HG03139 (cell line): ENCODE measurements around the gene HOXC13.
A peak's percentile ranks its signal among the peaks of the same experiment; 100 is the strongest.

Experiments
- ATAC-seq: cut with Tn5 transposase; IDR thresholded peaks from one replicate; pipeline ENCODE4 v1.9.1; 2021; ENCODE audit not compliant: unreplicated experiment

HOXC13 gene

DNA sequence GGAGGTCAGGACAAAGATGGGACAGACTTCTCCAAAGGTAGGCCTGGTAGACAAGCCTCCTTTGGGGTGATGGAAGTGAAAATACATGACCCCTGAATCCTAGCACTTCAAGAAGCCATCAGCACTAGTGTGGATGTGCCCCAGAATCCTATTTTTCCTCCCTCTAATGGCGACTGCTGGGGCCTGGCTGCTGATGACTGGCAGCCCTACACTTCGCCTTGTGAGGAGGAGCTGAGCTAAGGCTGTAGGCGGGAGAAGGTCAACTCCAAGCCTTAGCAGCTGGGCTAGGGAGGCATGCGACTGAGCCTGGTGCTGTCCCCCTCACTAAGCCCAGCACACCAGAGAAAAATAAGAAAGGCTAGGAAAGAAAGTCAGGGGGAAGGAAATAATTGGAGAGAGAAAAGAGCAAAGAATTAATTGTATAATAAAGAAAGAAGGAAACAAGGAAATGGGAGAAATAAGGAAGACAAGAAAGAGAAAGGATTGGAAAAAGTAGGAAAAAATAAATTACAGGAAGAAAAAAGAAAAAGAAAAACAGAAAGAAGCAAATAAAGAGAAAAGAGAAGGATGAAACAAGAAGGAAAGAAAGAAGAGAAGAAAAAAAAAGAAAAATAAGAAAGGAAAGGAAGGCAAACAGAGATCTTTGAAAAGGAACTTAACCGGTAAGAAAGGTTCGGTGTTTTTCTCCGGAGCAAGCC, 41.6 kb downstream of the HOXC13 start:
- ATAC-seq, result no peak

DNA sequence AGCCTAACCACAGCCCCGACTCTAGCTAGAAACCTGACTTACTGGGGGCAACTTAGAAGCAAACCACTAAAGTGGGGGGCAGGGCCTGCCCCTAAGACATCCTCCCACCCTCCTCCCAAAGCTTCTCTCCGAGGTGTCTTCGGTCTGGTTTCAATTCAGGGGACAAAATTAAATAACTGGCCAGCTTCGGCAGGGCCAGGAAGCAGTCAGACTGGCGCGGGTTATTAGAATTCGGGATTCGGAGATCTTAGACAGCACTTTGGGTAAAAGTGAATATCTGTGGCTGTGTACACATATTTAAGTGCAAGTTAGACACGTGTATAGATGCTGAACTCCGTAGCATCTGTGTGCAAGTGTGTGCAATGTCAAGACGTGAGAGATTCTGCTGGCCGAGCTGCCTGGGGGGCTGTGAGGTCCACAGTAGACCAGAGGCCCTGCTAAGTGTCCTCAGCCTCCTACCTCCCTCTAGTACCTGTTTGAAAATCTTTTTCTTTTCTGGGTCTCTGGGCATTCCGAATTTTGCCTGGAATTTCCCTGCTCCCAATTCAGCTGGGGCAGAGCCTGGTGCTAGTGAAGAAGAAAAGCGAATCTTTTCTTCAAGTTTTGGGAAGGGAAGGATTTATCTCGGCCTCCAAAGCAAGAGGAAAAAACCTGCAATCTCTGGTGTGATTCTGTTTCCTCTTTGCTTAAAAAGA, 42.3 kb downstream of the HOXC13 start:
- ATAC-seq, result no peak

DNA sequence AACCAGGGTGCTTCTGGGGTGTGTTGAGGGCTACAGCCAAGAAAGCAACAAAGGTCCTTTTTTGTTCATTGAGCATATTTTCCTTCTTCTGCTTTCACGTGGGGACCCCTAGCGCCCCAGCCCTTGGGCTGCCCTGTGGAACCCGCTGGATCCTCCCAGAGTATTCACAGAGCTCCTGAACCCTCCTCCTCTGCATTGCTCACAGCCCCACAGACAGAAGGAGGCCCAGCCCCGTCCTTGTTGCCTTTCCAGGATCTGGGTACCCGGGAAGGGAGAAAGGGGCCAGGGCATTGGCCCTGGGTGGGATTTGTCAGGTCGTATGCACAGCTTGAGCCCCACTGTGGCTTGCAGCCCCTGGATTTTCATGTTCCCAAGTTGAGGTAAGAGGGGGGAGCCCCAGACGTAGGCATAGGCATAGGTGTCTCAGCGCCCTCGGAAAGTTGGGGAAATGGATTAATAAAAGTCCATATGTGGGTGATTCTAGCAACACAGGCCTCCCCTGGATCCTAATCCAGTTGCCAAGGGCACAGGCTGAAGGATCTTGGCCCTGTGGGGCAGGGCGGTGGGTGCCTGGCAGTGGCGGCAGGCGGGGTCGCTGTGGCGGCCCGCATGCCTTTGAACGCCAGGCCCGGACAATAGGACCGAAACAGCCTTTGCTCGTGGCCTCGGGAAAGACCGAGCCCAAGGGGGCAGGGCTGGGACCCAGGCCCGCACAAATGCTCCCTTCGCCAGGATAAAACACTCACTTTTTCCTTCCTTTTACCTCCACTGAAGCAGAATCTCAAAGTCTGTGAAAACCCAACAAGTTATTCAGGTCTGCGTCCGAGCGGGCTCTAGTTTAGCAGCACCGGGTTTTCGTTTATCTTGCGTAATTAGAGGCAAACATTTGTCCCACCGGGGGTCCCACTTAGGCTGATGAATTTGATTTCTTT, 43.3 kb downstream of the HOXC13 start:
- ATAC-seq, result no peak

GRCh38 chr12:53982648-53983567, 44.3 kb downstream of the HOXC13 start:
- ATAC-seq, result no peak

DNA sequence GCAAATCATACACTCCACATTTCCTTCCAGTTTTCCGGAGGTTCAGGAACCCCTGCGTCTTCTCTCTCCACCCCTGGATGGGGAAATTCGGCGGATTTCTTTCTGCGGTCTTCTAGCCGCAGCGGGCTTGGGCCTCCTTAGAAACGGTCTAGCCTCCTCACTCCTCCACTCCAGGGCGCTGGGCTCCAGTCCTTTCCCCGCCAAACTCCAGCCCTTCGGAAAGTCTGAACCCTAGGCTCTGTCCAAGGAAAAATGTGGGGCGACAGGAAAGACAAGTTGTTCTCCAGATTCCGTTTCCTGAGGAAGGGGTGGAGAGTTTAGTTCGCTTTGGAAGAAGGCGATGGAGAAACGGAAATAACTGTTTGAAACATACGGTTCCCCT, 44.9 kb downstream of the HOXC13 start:
- no peak for ATAC-seq

DNA sequence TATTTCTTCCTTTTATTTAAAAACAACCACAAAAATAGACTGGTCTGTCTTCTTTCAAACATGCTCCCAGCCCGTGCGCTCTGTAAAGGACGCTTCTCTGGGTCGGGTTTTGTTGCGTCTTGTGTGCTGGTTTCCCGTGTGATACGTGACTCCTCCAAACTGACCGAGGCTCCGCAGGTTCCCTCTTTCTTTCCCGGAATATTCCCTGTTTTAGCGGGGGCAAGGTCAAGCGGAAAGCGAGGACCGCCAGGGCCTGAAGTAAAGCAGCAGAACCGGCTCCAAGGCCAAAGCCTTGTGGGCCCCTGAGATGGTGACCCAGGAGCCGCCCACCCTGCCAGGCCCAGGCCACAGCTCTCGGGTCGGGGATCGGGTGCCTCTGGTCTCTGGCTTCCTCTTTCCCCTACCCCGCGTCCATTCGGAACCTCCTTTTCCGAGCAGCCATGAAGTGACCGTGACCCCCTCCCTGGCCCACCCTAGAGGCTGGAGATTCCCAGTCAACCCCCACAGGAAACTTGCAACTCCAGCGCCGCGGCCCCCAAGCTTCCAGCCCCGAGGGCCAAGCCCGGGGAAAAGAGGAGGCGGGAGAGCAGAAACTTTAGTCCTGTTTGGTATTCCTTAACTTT, 45.4 kb downstream of the HOXC13 start:
- no peak for ATAC-seq

GRCh38 chr12:53984901-53985691, 46.5 kb downstream of the HOXC13 start, which contains the start of gene HOXC10:
TSS of gene HOXC10 (plus strand) at chr12:53985146. CDS start at chr12:53985260, 114 bp downstream.
- peak; percentile 53 for ATAC-seq

GRCh38 chr12:53985692-53985993, 47.0 kb downstream of the HOXC13 start:
- no peak for ATAC-seq

DNA sequence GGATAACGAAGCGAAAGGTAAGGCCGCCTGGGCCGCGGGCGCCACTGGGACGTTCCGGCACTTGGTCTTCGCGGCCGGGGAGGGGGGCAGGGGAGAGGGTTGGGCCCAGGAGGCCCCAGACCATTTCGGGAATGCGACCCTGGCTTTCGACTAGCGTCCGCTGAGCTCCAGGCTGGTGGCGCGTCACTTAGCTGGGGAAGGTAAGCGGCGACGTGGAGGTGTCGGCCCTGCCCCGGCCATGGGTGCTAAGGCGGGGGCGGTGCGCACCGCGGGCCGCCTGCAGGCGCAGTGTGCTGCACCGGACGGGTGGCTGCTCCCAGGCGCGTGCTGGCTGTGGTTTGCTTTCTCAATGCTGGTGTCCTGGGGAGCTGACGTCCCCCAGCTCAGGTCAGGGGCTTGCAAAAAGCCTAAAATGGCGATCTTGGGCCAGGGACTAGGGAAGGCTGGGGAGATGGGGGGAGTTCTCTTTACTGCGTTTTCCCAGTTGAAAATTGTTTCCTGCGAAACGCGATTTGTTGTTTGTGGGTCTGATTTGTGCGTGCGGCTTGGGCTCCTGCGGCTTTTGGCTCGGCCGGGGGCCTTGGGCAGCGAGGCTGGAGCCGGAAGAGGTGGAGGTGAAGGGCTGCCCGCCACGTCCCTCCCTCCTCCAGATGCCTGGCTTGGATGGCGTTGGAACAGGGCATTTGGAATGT, 47.5 kb downstream of the HOXC13 start:
- no peak for ATAC-seq

GRCh38 chr12:53986686-53987483, 48.3 kb downstream of the HOXC13 start:
- no peak for ATAC-seq

DNA sequence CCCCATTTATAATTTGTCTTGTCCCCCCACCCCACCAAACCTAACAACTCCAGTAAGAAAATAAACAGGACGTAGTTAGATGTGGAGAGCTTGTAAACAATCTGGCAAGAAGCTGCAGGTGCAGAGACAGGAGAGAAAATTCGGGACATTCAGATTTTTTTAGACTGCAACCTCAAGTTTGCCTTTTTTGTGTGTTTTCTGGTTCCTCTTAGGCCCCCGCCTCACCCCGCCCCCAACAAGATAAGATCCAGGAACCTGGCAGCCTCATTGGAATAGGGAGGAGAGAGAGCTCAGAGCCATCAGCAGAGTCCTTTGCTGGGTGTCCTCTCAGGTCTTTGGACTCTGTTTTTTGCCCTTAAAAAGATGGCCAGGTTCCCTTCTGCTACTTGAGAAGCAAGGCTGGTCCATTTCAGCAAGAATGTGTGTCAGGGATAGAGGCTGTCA, 49.2 kb downstream of the HOXC13 start:
- no peak for ATAC-seq

DNA sequence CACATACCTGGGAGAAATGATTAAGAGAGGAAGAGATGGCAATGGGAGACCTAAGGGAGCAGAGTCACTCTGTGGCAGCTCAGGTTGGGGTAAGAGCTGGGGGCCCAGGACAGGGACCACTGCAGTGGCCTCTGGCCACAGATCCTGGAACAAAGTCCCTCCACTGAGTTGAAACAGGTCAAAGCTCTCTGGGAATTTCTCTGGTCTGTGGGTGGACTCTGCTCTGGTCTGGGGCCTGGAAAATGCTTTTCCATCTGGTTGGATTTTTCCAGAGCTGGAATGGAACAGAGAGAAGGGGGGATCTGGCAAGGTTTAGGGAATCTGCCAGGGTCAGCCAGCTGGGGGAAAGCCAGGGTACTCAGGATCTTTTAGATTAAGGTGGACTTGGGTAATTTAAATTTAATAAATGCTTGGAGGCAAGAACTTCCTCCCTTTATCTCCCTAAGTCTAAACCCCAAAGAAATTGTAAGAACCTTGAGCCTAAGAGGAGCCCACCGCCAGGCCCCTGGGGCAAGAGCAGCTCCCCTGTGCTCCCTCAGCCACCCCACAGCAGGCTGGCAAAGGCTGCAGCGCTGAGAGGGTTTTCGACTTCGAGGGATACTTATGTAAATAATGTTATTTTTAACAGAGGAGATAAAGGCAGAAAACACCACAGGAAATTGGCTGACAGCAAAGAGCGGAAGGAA, 50.1 kb downstream of the HOXC13 start:
- no peak for ATAC-seq

DNA sequence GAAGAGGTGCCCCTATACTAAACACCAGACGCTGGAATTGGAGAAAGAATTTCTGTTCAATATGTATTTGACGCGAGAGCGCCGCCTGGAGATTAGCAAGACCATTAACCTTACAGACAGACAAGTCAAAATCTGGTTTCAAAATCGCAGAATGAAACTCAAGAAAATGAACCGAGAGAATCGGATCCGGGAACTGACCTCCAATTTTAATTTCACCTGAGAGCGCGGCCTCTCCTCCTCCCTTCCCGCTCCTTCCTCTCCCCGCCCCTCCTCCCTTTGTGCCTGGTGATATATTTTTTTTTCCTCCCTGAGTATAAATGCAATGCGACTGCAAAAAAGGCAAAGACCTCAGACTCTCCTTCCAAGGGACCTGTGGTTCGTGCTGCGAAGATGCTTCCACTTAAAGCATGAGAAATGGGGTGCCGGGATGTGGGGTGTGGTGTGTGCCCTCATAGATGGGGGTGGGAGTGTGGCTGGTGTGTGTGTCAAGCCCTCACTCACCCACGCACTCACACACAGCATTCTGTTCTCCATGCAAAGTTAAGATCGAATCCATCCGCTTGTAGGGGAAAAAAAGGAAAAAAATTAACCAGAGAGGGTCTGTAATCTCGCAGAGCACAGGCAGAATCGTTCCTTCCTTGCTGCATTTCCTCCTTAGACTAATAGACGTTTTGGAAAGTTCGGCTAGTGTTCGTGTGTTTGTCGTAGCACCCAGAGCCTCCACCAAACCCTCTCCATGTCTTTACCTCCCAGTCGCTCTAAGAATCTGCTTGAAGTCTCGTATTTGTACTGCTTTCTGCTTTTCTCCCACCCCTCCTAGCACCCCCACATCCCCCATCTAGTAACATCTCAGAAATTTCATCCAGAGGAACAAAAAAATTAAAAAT, 50.8 kb downstream of the HOXC13 start:
- no peak for ATAC-seq

- no peak for ATAC-seq
These were observed 51.9 kb downstream of the HOXC13 start for GRCh38 chr12:53990311-53991076.

DNA sequence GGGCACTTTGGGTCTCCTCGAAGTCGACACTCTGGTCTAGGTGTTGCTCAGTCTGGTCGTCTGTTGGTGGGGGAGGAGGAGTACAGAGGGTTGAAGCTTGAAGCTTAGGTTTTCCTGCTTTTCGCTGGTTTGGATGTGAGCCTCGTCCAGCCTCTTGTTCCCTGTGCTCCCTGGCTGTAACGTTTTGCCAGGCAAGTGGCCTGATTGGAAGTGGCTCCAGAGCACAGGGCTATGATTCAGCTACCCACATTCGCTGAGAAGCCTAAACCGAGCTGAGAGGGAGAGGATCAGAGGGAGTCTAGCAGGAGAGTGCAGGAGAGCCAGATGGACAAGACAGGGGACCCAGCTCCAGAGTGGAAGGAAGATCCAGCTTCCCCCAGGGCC, 52.4 kb downstream of the HOXC13 start:
- no peak for ATAC-seq
